ENCODE data around the gene KRT8. TPM values are rescaled to one million over a fixed set of nuclear protein-coding genes. Genes with fewer than 3 reads are reported as not detected.

The KRT8 gene
- total RNA-seq, 1 donor from 2014 or later = 0.33 TPM

DNA sequence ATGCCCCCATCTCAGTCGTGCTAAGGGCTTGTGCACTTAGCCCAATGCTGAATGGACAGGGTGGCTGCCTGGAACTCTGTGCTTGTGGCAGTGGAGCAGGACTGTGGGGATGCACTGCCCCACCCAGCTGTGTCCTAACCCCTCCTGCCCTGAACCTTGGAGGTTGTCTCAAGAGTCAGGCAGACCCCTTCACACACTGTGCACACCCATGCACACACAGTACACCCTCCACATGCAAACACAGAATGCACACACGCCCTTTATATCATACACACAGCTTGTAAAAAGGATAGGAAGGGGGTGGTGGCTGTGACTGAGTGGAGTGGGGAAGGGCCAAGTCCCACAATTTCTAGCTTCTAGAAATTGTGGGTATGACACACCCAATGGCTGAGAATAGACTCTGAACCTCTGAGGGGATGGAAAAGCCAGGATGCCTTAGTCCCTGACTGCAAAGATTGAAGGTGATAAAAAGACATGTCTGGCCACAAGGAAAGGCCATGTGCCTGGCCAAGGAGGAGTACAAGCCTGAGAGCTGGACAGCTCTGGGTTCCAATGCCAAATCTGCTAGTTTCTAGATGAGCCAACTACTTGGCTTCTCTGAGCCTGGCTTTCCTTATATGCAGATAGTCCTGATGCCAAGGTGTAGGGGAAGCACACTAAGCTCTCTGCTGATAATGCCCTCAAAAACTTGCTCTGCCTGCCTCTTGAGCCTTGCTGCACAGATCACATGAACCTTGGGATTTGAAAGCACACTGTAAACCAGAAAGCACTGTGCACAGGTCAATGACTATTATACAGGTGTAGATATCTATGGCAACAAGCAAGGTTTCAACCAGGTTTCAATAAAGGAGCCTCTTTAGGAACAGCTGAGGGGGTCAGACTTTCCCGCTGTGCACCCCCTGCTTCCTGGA lies 8.4 kb downstream of the KRT8 start:
- peaks cover 22% of the 10 kb centered on the region for H3K27me3 Mint-ChIP-seq
- ATAC-seq (ENCODE audit: low read depth) = no peak
- intact Hi-C loops (cut with micrococcal nuclease) = no loop called here
- TF ChIP-seq, protein P1, sequence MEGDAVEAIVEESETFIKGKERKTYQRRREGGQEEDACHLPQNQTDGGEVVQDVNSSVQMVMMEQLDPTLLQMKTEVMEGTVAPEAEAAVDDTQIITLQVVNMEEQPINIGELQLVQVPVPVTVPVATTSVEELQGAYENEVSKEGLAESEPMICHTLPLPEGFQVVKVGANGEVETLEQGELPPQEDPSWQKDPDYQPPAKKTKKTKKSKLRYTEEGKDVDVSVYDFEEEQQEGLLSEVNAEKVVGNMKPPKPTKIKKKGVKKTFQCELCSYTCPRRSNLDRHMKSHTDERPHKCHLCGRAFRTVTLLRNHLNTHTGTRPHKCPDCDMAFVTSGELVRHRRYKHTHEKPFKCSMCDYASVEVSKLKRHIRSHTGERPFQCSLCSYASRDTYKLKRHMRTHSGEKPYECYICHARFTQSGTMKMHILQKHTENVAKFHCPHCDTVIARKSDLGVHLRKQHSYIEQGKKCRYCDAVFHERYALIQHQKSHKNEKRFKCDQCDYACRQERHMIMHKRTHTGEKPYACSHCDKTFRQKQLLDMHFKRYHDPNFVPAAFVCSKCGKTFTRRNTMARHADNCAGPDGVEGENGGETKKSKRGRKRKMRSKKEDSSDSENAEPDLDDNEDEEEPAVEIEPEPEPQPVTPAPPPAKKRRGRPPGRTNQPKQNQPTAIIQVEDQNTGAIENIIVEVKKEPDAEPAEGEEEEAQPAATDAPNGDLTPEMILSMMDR (IDR thresholded peaks at IDR 0.05) = no peak
- no peak for DNase-seq
- no peaks in the 10 kb centered on the region for H3K9me3 Mint-ChIP-seq
- H3K36me3 Mint-ChIP-seq (ENCODE audit: low read depth) = no peaks in the 10 kb centered on the region
- ChIA-PET POLR2A (no interaction called here), CTCF (interaction anchor here (0.5 to 4.5 kb wide), 2 partner anchors 11 to 42 kb away, joined by 3 to 19 read pairs; no protein-coding TSS in a partner anchor)
- no peak overlapping the region for H3K4me3 Mint-ChIP-seq
- no peak overlapping the region for H3K27ac Mint-ChIP-seq
- no peaks in the 10 kb centered on the region for H3K4me1 Mint-ChIP-seq

DNA sequence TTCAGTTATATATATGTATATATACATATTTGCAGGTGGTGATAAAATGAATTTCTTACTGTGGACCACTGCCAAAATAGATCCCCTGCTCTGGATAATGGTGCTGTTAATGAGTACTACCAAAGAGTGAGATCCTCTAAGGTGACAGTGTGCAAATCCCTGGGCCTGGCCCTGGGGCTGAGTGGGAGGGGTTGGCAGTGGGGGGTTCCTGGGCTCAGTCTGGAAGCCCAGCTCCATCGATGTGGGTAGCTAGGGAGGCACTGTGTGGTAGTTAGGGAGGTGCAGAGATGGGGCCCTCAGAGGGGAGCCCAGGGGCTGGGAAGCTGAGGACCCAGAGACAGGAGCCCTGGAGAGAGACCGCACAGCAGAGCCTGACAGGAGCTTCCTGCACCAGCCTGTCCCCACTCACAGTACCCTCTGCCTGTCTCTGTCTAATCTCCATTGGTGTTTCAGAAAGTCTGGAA lies 9.1 kb downstream of the KRT8 start:
- intact Hi-C loops (cut with micrococcal nuclease) = no loop called here
- H3K27ac Mint-ChIP-seq = no peak overlapping the region
- CTCF ChIA-PET = interaction anchor here (4.5 kb wide), 1 partner anchor 11 kb away, joined by 19 read pairs; no protein-coding TSS in a partner anchor
- no peak for ATAC-seq (ENCODE audit: low read depth)
- no peaks in the 10 kb centered on the region for H3K9me3 Mint-ChIP-seq
- no peaks in the 10 kb centered on the region for H3K4me1 Mint-ChIP-seq
- H3K4me3 Mint-ChIP-seq = no peak overlapping the region
- TF ChIP-seq, protein P1 (IDR thresholded peaks at IDR 0.05) = no peak
- H3K27me3 Mint-ChIP-seq = peaks cover 21% of the 10 kb centered on the region
- no peaks in the 10 kb centered on the region for H3K36me3 Mint-ChIP-seq (ENCODE audit: low read depth)
- POLR2A ChIA-PET = no interaction called here
- no peak for DNase-seq

DNA sequence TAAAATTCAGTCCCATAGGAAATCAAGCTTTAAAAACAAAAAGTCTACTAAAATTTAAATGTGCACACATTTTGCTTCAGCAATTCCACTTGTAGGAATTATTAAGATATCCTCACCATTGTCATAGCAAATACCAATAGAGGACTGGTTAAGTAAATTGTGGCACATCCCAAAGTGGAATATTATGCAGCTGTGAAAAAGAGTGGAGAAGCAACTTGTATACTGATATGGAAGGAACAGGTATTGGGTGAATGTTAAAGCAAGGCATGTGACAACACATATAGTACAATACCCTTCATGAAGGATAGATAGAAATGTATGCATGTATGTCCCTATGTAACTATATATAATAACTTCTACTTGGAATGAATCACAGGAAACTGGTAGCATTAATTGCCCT lies 11.9 kb downstream of the KRT8 start:
- intact Hi-C loops (cut with micrococcal nuclease) = no loop called here
- TF ChIP-seq, protein P1 (IDR thresholded peaks at IDR 0.05) = no peak
- Mint-ChIP-seq H3K27ac (no peak overlapping the region), H3K27me3 (peaks cover 28% of the 10 kb centered on the region), H3K4me3 (no peak overlapping the region), H3K36me3 (ENCODE audit: low read depth) (no peaks in the 10 kb centered on the region), H3K9me3 (no peaks in the 10 kb centered on the region), H3K4me1 (no peaks in the 10 kb centered on the region)
- ATAC-seq (ENCODE audit: low read depth) (no peak), DNase-seq (no peak)
- ChIA-PET POLR2A (no interaction called here), CTCF (interaction anchor here (1.4 kb wide), 1 partner anchor 13 kb away, joined by 3 read pairs; no protein-coding TSS in a partner anchor)

DNA sequence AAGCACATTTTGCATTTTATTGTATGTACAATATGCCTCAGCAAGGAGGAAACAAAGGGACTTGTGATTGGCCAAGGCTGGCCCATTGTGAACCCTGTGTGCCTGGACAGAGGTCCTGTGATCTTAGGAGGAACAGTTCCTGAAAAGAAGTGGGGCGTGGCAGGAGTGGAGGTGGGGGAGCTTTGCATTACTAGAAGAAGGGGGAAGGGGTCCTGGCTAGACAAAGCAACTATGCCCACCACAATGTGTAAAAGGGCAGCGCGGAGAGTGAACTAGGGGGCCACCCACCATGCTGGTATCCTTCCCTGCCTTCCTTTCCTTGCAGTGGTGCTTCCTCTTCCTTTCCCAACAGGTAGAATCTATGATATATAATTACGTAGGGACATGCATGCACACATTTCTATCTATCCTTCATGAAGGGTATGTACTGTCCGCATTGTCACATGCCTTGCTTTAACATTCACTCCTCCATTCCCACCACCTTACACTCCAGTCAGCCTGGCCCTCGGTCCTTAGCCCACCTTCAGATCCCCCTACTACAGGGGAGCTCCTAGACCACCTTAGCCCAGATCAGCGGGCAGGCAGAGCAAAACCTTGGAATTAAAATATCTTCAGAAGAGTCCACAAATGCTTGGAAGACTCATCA lies 12.5 kb downstream of the KRT8 start:
- Mint-ChIP-seq H3K9me3 (no peaks in the 10 kb centered on the region), H3K36me3 (ENCODE audit: low read depth) (no peaks in the 10 kb centered on the region), H3K27me3 (peaks cover 28% of the 10 kb centered on the region), H3K4me1 (no peaks in the 10 kb centered on the region), H3K4me3 (no peak overlapping the region), H3K27ac (no peak overlapping the region)
- POLR2A ChIA-PET = no interaction called here
- ATAC-seq (ENCODE audit: low read depth) (no peak), DNase-seq (no peak)
- TF ChIP-seq, protein P1 (IDR thresholded peaks at IDR 0.05) = no peak
- intact Hi-C loops (cut with micrococcal nuclease) = no loop called here
- CTCF ChIA-PET = interaction anchor here (1.4 kb wide), 1 partner anchor 12 kb away, joined by 3 read pairs; no protein-coding TSS in a partner anchor

DNA sequence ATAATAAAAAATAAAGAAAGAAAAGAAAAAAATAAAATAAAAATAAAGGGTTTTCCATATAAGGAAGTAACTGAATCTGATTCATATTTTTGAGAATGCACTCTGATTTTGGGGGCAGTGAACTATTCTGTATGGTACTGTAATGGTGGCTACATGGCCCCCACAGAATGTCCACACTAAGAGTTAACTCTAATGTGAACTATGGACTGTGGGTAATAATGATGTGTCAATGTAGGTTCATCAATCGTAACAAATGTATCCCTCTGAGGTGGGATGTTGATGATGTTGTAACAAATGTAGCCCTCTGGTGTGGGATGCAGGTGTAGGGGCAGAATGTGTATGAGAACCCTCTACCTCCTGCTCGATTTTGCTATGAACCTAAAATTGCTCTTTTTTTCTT lies 13.8 kb downstream of the KRT8 start:
- no peaks in the 10 kb centered on the region for H3K9me3 Mint-ChIP-seq
- CTCF ChIA-PET = no interaction called here
- H3K4me3 Mint-ChIP-seq = no peak overlapping the region

More for the DNA sequence above, 13.8 kb downstream of the KRT8 start:
- ATAC-seq (ENCODE audit: low read depth) (no peak), DNase-seq (no peak)
- Mint-ChIP-seq H3K4me1 (no peaks in the 10 kb centered on the region), H3K27me3 (peaks cover 21% of the 10 kb centered on the region), H3K27ac (no peak overlapping the region), H3K36me3 (ENCODE audit: low read depth) (no peaks in the 10 kb centered on the region)
- POLR2A ChIA-PET = no interaction called here
- intact Hi-C loops (cut with micrococcal nuclease) = no loop called here
- TF ChIP-seq, protein P1 (IDR thresholded peaks at IDR 0.05) = no peak
